Retinal pigment epithelial cell (primary cell): Measurements from ENCODE around the gene PASK.
A peak's percentile ranks its signal among the peaks of the same experiment; 100 is the strongest.
"Not testable (repeated sequence)": the region's sequence is repeated elsewhere in the genome, so short reads cannot be mapped to it uniquely, and the experiment has no call there.

Experiments
- DNase-seq: peaks from one replicate; pipeline ENCODE4 v3.0.0-alpha.2; 2010; ENCODE audit warnings: low read depth
- H3K4me3 ChIP-seq: 2 replicates; pipeline ENCODE4 v1.5.1; 2011; ENCODE audit warnings: mild to moderate bottlenecking, low read length, control low read depth, moderate library complexity
- CTCF ChIP-seq: conservative IDR thresholded peaks from 2 replicates; pipeline ENCODE4 v1.5.1; 2011; ENCODE audit warnings: low read depth, low read length, control low read depth, inconsistent platforms

The PASK gene

GRCh38 chr2:241107031-241107783, 42.1 kb downstream of the PASK start:
- TF ChIP-seq CTCF = no peak
- no peak overlapping the region for H3K4me3 ChIP-seq
- DNase-seq = no peak

- no peak for TF ChIP-seq CTCF
Observed at GRCh38 chr2:241105641-241106040, 43.6 kb downstream of the PASK start.

GRCh38 chr2:241104611-241105010, 44.7 kb downstream of the PASK start:
- H3K4me3 ChIP-seq, DNase-seq: not testable (repeated sequence)

More at GRCh38 chr2:241105641-241106040, 43.6 kb downstream of the PASK start:
- H3K4me3 ChIP-seq = no peak overlapping the region
- no peak for DNase-seq

GRCh38 chr2:241103176-241103595, 46.1 kb downstream of the PASK start:
- no peak for TF ChIP-seq CTCF
- no peak for DNase-seq
- H3K4me3 ChIP-seq = peak overlapping the region; percentile 87

GRCh38 chr2:241102239-241102803, 47.0 kb downstream of the PASK start, which contains the start of gene MTERF4:
TSS of gene MTERF4 (minus strand) at chr2:241102287. CDS start at chr2:241102273, 14 bp downstream.
- peak within 1 kb of the TSS; percentile 87 for H3K4me3 ChIP-seq
- no peak for TF ChIP-seq CTCF
- DNase-seq = peak; percentile 39

- no peak for DNase-seq
- TF ChIP-seq CTCF = no peak
- H3K4me3 ChIP-seq = no peak overlapping the region
Observed at GRCh38 chr2:241099246-241099645, 50.0 kb downstream of the PASK start.

- no peak for TF ChIP-seq CTCF
- DNase-seq = no peak
- no peak overlapping the region for H3K4me3 ChIP-seq
Observed at GRCh38 chr2:241096979-241097378, 52.3 kb downstream of the PASK start.
